Panc1 (cell line): ENCODE measurements around the gene CLPX. TPM values are rescaled to one million over a fixed set of nuclear protein-coding genes. Genes with fewer than 3 reads are reported as not detected.

Experiments used
- ATAC-seq: fragments of 200-7000 bp; cut with Tn5 transposase; 2 replicates; pipeline ENCODE4 v1.9.1; 2020; ENCODE audit warnings: mild to moderate bottlenecking, moderate library complexity
- BruUV-seq: library from RNA; stranded (reverse); fragments of 400-500 nt; replicated peaks from 2 replicates; lab custom pipeline; 2021; lab: Mats Ljungman, UMichigan
- CTCF ChIA-PET: fragments of 300-600 bp; sonication (Branson Sonifier 250); formaldehyde crosslinking; loops from one replicate; lab custom pipeline; 2022; ENCODE audit warnings: antibody characterized with exemption; lab: Charles Lee
- POLR2A ChIA-PET: fragments of 300-600 bp; sonication (Branson Sonifier 250); formaldehyde crosslinking; loops from one replicate; lab custom pipeline; 2022; ENCODE audit warnings: antibody characterized with exemption; lab: Charles Lee
- DNase-seq: peaks from one replicate; pipeline ENCODE4 v3.0.0-alpha.2; 2010; ENCODE audit warnings: low read depth, low spot score
- H3K27ac ChIP-seq: 2 replicates; pipeline ENCODE4 v1.5.1; 2011; ENCODE audit warnings: mild to moderate bottlenecking, low read length, inconsistent platforms
- H3K27me3 ChIP-seq: fragments of 200-500 bp; sonication (Bioruptor generic); 2 replicates; pipeline ENCODE4 v1.6.0; 2014; ENCODE audit warnings: low read length, inconsistent platforms; ENCODE audit not compliant: control insufficient read depth, insufficient read depth
- H3K36me3 ChIP-seq: fragments of 200-500 bp; sonication (Bioruptor generic); 2 replicates; pipeline ENCODE4 v1.5.1; 2014; ENCODE audit warnings: inconsistent platforms, mild to moderate bottlenecking, low read length, moderate library complexity; ENCODE audit not compliant: control insufficient read depth, insufficient read depth
- H3K4me1 ChIP-seq: 2 replicates; pipeline ENCODE4 v1.5.1; 2011; ENCODE audit warnings: inconsistent platforms, mild to moderate bottlenecking, low read length, moderate library complexity; ENCODE audit not compliant: control insufficient read depth, insufficient read depth
- H3K4me3 ChIP-seq, 2 experiments: 2 replicates each; pipeline ENCODE4 v1.5.1; 2011 to 2012; ENCODE audit warnings: low read depth in 2 of 2, low read length in 2 of 2, mild to moderate bottlenecking in 2 of 2, inconsistent platforms in 1 of 2, moderate library complexity in 1 of 2
- H3K9me3 ChIP-seq: fragments of 200-500 bp; sonication (Bioruptor generic); 2 replicates; pipeline ENCODE4 v1.5.1; 2014; ENCODE audit warnings: low read depth, mild to moderate bottlenecking, inconsistent platforms, low read length, moderate library complexity; ENCODE audit not compliant: control insufficient read depth, insufficient read depth
- POLR2AphosphoS5 ChIP-seq: IDR thresholded peaks from 2 replicates; pipeline ENCODE4 v1.6.1; 2012; ENCODE audit warnings: mild to moderate bottlenecking, low read depth, low read length, moderate library complexity
- REST ChIP-seq, 2 experiments: IDR thresholded peaks; 2 replicates each; pipeline ENCODE4 v1.6.1; 2011 to 2012; ENCODE audit warnings: low read depth in 2 of 2, control low read depth in 1 of 2, low read length in 1 of 2, mild to moderate bottlenecking in 1 of 2, moderate library complexity in 1 of 2; ENCODE audit not compliant: insufficient read depth in 1 of 2
- SIN3A ChIP-seq: IDR thresholded peaks from 2 replicates; pipeline ENCODE4 v1.6.1; 2012; ENCODE audit warnings: low read depth, mild to moderate bottlenecking, low read length, moderate library complexity, borderline replicate concordance; ENCODE audit not compliant: insufficient read depth
- TCF7L2 ChIP-seq: IDR thresholded peaks from 2 replicates; pipeline ENCODE4 v1.6.1; 2011; ENCODE audit warnings: mild to moderate bottlenecking, low read depth, low read length, inconsistent platforms
- in situ Hi-C: cut with HindIII; loops from 2 replicates; pipeline ENCODE4 v1.10.0; 2016; ENCODE audit warnings: low sequenced_read_pairs, low pct_unique_long_range_greater_than_20kb
- intact Hi-C: fragments of 100-400 bp; cut with micrococcal nuclease; formaldehyde crosslinking; loops from one replicate; pipeline ENCODE4 v1.10.0; 2022; ENCODE audit not compliant: unreplicated experiment
- total RNA-seq: library from RNA; stranded (reverse); gene quantifications from one replicate; pipeline ENCODE4 v1.2.1, GENCODE V29; 2021; ENCODE audit not compliant: unreplicated experiment
- TF ChIP-seq, protein P1 (sequence below): fragments of 450-650 bp; IDR thresholded peaks from 2 replicates; pipeline ENCODE4 v1.5.1; 2017; ENCODE audit warnings: mild to moderate bottlenecking

CLPX gene
- total RNA-seq, 1 experiment from 2014 or later, result 49.9 TPM

- TF ChIP-seq POLR2AphosphoS5 (no peak), TCF7L2 (no peak), REST (IDR thresholded peaks at IDR 0.05; ENCODE audit: insufficient read depth in 1 of 2, low read depth in 2 of 2, low read length in 1 of 2) (no peak), SIN3A (no peak)
- TF ChIP-seq, protein P1, sequence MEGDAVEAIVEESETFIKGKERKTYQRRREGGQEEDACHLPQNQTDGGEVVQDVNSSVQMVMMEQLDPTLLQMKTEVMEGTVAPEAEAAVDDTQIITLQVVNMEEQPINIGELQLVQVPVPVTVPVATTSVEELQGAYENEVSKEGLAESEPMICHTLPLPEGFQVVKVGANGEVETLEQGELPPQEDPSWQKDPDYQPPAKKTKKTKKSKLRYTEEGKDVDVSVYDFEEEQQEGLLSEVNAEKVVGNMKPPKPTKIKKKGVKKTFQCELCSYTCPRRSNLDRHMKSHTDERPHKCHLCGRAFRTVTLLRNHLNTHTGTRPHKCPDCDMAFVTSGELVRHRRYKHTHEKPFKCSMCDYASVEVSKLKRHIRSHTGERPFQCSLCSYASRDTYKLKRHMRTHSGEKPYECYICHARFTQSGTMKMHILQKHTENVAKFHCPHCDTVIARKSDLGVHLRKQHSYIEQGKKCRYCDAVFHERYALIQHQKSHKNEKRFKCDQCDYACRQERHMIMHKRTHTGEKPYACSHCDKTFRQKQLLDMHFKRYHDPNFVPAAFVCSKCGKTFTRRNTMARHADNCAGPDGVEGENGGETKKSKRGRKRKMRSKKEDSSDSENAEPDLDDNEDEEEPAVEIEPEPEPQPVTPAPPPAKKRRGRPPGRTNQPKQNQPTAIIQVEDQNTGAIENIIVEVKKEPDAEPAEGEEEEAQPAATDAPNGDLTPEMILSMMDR, result no peak
- in situ Hi-C loops, result no loop called here
These were observed 30.4 kb downstream of the CLPX start for GRCh38 chr15:65154720-65155119.

DNA sequence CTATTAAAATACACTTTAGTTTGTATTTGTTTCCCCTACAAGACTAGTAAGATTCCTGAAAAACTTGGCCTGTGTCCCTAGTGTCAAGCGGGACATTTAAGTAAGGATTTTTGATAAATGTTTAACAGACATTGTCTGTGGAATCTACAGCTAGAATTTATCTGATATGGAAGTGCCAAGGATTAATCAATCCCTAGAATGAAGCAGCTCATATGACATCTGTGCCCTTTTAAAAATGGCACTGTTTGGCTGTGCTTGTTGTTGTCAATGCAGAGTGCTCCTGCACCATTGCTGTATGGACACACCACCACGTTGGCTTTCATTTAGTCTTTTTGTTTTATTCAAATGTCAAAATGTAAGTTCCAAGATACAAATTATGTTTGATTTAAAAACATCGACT, 37.2 kb downstream of the CLPX start:
- no peaks in the 10 kb centered on the region for H3K4me1 ChIP-seq
- ATAC-seq (no peak), DNase-seq (no peak)
- BruUV-seq, result no TSS peak
- H3K4me3 ChIP-seq, result no peak overlapping the region
- no peak overlapping the region for H3K27ac ChIP-seq
- peaks cover 5% of the 10 kb centered on the region; the same call in 1 of the 2 replicates for H3K36me3 ChIP-seq
- no peaks in the 10 kb centered on the region for H3K9me3 ChIP-seq
- intact Hi-C loops (no loop called here), in situ Hi-C loops (no loop called here)
- H3K27me3 ChIP-seq, result no peaks in the 10 kb centered on the region
- ChIA-PET POLR2A (interaction anchor here (0.7 kb wide), 1 partner anchor 74 kb away, joined by 3 read pairs; no protein-coding TSS in a partner anchor), CTCF (interaction anchor here (0.6 kb wide), 1 partner anchor 127 kb away, joined by 4 read pairs; no protein-coding TSS in a partner anchor)
- TF ChIP-seq, protein P1, result no peak
- TF ChIP-seq REST (IDR thresholded peaks at IDR 0.05; ENCODE audit: insufficient read depth in 1 of 2, low read depth in 2 of 2, low read length in 1 of 2) (no peak), SIN3A (no peak), TCF7L2 (no peak), POLR2AphosphoS5 (no peak)

More at GRCh38 chr15:65154720-65155119, 30.4 kb downstream of the CLPX start:
- Histone ChIP-seq H3K9me3 (no peaks in the 10 kb centered on the region), H3K27me3 (no peaks in the 10 kb centered on the region), H3K4me3 (no peak overlapping the region), H3K4me1 (no peaks in the 10 kb centered on the region), H3K36me3 (peaks cover 53% of the 10 kb centered on the region), H3K27ac (no peak overlapping the region)
- ChIA-PET POLR2A (no interaction called here), CTCF (no interaction called here)
- DNase-seq, result no peak
- ATAC-seq, result no peak
- intact Hi-C loops, result no loop called here
- BruUV-seq, result no TSS peak
